HG03442 (cell line): ENCODE results near the gene CAPN9.

ENCODE experiments used
- ATAC-seq: cut with Tn5 transposase; IDR thresholded peaks from one replicate; pipeline ENCODE4 v1.9.1; 2021; ENCODE audit warnings: mild to moderate bottlenecking, moderate library complexity; ENCODE audit not compliant: unreplicated experiment

Gene CAPN9

GRCh38 chr1:230794871-230795605, 47.9 kb downstream of the CAPN9 start:
- no peak for ATAC-seq

- ATAC-seq: no peak
Measured at GRCh38 chr1:230796626-230797025, 49.4 kb downstream of the CAPN9 start.

GRCh38 chr1:230797376-230797920, 50.3 kb downstream of the CAPN9 start:
- no peak for ATAC-seq

- ATAC-seq: no peak
Measured at GRCh38 chr1:230797942-230798365, 50.8 kb downstream of the CAPN9 start.

- no peak for ATAC-seq
Measured at GRCh38 chr1:230798491-230798890, 51.3 kb downstream of the CAPN9 start.

GRCh38 chr1:230800891-230801840, 54.0 kb downstream of the CAPN9 start:
- no peak for ATAC-seq

- no peak for ATAC-seq
Measured at GRCh38 chr1:230804396-230804795, 57.2 kb downstream of the CAPN9 start.

- ATAC-seq: no peak
Measured at GRCh38 chr1:230806552-230806951, 59.4 kb downstream of the CAPN9 start.

GRCh38 chr1:230807029-230807428, 59.8 kb downstream of the CAPN9 start:
- ATAC-seq: no peak

GRCh38 chr1:230807561-230808280, 60.5 kb downstream of the CAPN9 start:
- no peak for ATAC-seq

GRCh38 chr1:230808281-230808872, 61.2 kb downstream of the CAPN9 start:
- ATAC-seq: no peak

GRCh38 chr1:230809256-230809990, 62.2 kb downstream of the CAPN9 start:
- no peak for ATAC-seq

- ATAC-seq: no peak
Measured at GRCh38 chr1:230812568-230812967, 65.4 kb downstream of the CAPN9 start.

- ATAC-seq: no peak
Measured at GRCh38 chr1:230814949-230815692, 67.9 kb downstream of the CAPN9 start.

- ATAC-seq: no peak
Measured at GRCh38 chr1:230816018-230816417, 68.8 kb downstream of the CAPN9 start.

- no peak for ATAC-seq
Measured at GRCh38 chr1:230818367-230818766, 71.2 kb downstream of the CAPN9 start.

GRCh38 chr1:230818901-230819300, 71.7 kb downstream of the CAPN9 start:
- ATAC-seq: no peak

GRCh38 chr1:230819976-230820375, 72.8 kb downstream of the CAPN9 start:
- ATAC-seq: no peak

- no peak for ATAC-seq
Measured at GRCh38 chr1:230820568-230820967, 73.4 kb downstream of the CAPN9 start.
